Measurements from ENCODE around the gene CD27.
A peak's percentile ranks its signal among the peaks of the same experiment; 100 is the strongest.

The CD27 gene

GRCh38 chr12:6434205-6435140 lies 10.3 kb upstream of the CD27 start:
- no peak for DNase-seq (ENCODE audit: low read depth, low spot score)

- no peak for DNase-seq (ENCODE audit: low read depth, low spot score)
Observed at GRCh38 chr12:6435961-6436715, 8.6 kb upstream of the CD27 start.

DNA sequence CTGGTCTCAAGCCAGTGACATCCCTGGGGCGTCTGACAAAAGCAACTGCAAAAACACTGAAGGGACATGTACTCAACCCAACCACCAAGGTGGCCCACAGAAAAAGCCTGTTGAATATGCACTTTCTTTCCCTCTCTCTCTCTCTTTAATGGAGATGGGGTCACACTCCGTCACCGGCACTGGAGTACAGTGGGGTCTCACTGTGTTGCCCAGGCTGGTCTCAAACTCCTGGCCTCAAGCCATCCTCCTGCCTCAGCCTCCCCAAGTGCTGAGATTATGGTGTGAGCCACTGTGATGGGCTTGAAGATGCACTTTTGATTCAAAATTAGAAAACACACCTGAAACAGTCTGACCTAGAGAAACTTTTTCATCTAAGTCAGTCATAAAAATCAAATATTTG lies 7.2 kb upstream of the CD27 start:
- no peak for DNase-seq (ENCODE audit: low read depth, low spot score)

- DNase-seq (ENCODE audit: low read depth, low spot score): no peak
Observed at GRCh38 chr12:6438345-6438744, 6.4 kb upstream of the CD27 start.

DNA sequence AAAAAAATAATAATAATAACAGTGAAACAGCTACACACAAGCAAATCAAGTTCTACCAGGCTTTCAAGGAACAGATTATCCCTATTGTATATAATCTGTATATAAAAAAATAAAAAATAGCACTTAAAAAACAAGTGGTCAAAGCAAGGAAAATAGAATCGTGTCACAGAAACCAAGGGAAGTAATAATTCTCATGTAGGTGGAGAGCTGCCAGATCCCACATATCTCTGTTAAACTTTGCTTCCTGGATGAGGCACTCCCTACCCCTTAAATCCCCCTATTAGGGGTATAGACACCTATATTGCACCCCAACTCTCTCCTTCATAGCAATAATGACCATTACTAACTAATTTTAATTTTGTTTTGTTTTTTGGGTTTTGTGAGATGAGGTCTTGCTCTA lies 4.4 kb upstream of the CD27 start:
- no peak for DNase-seq (ENCODE audit: low read depth, low spot score)

GRCh38 chr12:6442836-6443235 lies 1.9 kb upstream of the CD27 start:
- DNase-seq (ENCODE audit: low read depth, low spot score): no peak

DNA sequence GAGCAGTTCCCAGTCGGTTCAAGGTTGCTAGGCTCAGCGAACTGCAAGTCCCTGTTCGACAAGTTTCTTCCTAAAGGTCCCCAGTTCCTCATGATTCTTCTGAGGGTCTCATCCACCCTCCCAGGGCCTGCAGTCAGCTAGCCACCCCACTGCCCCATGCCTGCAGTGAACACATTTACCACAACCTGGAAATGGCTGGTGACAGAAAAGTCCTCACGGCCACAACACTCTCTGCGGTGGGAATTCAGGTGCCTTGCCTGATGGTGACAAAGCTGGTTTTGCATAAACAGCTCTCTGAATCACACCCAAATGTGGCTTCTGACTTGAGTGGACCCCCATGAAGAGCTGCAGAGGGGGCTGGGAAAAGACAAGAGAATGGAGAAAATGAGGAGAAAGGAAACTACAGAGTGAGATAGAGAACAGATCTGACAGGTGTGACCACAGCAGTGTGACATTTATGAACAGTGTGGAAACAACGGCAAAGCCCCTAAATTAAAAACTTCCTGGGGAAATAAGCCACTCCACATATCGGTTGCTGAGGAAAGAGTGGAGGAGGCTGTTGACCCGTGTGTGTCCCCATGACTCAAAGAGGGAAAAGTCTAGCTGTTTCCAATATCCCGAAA lies 1.3 kb upstream of the CD27 start:
- no peak for DNase-seq (ENCODE audit: low read depth, low spot score)

- no peak for DNase-seq (ENCODE audit: low read depth, low spot score)
Observed at GRCh38 chr12:6444031-6444430, 724 bp upstream of the CD27 start.

DNA sequence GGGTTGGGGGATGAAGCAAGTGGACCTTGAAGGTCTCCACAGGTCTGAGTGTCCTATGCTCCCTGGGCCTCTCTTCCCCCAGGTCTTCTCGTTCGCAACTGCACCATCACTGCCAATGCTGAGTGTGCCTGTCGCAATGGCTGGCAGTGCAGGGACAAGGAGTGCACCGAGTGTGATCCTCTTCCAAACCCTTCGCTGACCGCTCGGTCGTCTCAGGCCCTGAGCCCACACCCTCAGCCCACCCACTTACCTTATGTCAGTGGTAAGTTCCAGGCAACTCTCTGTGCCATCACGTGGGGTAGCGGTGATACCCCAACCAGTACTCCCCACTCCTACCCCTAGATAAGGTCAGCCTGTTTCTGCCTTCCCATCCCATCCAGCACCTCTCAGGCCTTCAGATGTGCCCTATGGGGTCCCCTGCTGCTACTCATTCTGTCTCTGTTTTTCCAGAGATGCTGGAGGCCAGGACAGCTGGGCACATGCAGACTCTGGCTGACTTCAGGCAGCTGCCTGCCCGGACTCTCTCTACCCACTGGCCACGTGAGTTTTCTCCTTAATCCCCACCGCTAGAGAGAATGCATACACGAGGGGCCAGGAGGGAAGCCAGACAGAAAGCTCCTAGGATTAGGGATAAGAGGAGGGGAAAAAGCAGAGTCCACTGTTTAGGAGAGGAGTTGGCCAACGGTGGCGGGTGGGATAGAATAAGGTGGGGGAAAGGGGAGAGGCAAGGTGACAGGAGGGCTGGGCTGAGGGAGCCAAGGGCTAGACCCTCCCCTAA lies 5.5 kb downstream of the CD27 start:
- DNase-seq (ENCODE audit: low read depth, low spot score): no peak

DNA sequence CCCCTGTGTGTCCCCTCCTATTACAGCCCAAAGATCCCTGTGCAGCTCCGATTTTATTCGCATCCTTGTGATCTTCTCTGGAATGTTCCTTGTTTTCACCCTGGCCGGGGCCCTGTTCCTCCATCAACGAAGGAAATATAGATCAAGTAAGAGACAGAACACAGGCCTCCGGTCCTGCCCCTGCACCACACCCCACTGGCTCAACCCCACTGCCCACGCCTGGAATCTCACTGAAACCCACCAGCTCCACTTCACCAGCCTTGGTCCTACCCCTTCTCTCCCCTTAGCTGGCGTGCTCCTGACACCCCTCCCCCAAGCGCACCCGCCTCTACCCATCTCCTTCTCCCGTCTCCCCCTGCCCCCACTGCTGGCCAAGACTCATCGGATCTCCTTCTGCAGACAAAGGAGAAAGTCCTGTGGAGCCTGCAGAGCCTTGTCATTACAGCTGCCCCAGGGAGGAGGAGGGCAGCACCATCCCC lies 6.2 kb downstream of the CD27 start:
- no peak for DNase-seq (ENCODE audit: low read depth, low spot score)

DNA sequence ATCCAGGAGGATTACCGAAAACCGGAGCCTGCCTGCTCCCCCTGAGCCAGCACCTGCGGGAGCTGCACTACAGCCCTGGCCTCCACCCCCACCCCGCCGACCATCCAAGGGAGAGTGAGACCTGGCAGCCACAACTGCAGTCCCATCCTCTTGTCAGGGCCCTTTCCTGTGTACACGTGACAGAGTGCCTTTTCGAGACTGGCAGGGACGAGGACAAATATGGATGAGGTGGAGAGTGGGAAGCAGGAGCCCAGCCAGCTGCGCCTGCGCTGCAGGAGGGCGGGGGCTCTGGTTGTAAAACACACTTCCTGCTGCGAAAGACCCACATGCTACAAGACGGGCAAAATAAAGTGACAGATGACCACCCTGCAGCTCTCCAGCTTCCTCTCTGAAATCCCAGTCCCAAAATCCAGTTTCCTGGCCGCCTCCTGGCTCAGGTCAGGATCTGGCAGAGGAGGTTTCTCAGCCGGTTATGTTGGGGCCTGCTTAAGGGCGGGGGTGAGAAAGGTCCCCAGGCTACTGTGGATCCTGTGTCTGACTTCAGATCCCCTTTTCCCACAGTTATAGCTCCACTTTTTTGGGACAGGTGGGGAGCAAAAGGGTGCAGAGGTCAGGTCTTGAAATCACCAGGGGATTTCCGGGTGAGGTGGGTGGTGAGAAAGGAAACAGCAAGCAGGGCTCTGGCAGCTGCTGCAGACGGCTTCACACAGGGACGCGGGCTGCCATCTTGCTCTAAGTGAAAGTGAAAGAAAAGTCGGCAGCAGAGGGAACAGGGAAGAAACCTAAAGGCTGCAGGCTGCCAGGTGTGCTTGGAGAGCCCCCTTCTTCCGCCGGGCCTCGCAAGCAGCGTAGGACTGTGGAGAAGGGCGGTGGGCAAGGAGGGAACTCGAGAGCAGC lies 6.8 kb downstream of the CD27 start, which contains the start of gene TAPBPL:
Gene TAPBPL, plus strand, starts transcription at position 695 of the 897 bp plus-strand sequence. CDS start 207 bp downstream, outside the sequence.
- peak; percentile 89 for DNase-seq (ENCODE audit: low read depth, low spot score)

GRCh38 chr12:6452245-6452943 lies 7.6 kb downstream of the CD27 start:
- DNase-seq (ENCODE audit: low read depth, low spot score): no peak

DNA sequence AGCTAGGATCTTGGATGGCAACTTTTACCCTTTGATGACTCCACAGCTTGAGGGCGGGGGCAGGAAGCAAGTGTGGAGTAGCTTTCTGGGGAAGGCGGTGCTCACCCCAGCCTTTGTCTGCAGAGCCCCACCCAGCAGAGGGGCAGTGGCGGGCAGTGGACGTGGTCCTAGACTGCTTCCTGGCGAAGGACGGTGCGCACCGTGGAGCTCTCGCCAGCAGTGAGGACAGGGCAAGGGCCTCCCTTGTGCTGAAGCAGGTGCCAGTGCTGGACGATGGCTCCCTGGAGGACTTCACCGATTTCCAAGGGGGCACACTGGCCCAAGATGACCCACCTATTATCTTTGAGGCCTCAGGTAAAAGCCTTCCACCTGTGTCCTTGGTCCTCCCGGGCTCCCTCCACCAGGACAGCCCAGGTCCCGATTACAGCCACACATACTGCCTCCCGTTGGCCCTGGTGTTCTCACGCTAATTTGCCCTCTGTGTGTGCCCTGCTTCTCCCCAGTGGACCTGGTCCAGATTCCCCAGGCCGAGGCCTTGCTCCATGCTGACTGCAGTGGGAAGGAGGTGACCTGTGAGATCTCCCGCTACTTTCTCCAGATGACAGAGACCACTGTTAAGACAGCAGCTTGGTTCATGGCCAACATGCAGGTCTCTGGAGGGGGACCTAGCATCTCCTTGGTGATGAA lies 8.3 kb downstream of the CD27 start:
- DNase-seq (ENCODE audit: low read depth, low spot score): no peak

GRCh38 chr12:6457220-6457945 lies 12.6 kb downstream of the CD27 start:
- no peak for DNase-seq (ENCODE audit: low read depth, low spot score)

- DNase-seq (ENCODE audit: low read depth, low spot score): no peak
Observed at GRCh38 chr12:6458281-6459003, 13.7 kb downstream of the CD27 start.

- no peak for DNase-seq (ENCODE audit: low read depth, low spot score)
Observed at GRCh38 chr12:6459004-6459337, 14.2 kb downstream of the CD27 start.

- no peak for DNase-seq (ENCODE audit: low read depth, low spot score)
Observed at GRCh38 chr12:6460751-6461371, 16.1 kb downstream of the CD27 start.

Data from ELF-1 (cell line).